Breast epithelium (tissue), 4 donors: ENCODE data around the gene SERPINA4. TPM values are rescaled to one million over a fixed set of nuclear protein-coding genes. Genes with fewer than 3 reads are reported as not detected.

Source experiments
- DNase-seq, 2 donors: peaks; one replicate each; pipeline ENCODE4 v3.0.0-alpha.2; 2019; ENCODE audit warnings: low spot score in 2 of 2
- H3K27ac ChIP-seq, 2 donors: fragments of 200-600 bp; sonication (generic) in 1 of 2; one replicate each; pipeline ENCODE4 v1.5.1; 2016 to 2019; ENCODE audit warnings: mild to moderate bottlenecking in 1 of 2
- H3K27me3 ChIP-seq, 2 donors: fragments of 200-600 bp; sonication (generic) in 1 of 2; one replicate each; pipeline versions ENCODE4 v1.5.1 to v1.6.0; 2017 to 2019; ENCODE audit warnings: control low read depth in 1 of 2, mild to moderate bottlenecking in 1 of 2
- H3K36me3 ChIP-seq: fragments of 200-600 bp; one replicate; pipeline ENCODE4 v1.5.1; 2019
- H3K4me1 ChIP-seq, 2 donors: fragments of 200-600 bp; sonication (generic); one replicate each; pipeline ENCODE4 v1.5.1; 2016 to 2019; ENCODE audit warnings: control low read depth in 1 of 2
- H3K4me3 ChIP-seq, 3 donors: fragments of 200-600 bp; sonication (generic); 1 replicate in 2 of 3; 2 replicates in 1 of 3; pipeline ENCODE4 v1.5.1; 2016 to 2019; ENCODE audit warnings: mild to moderate bottlenecking in 3 of 3, moderate library complexity in 2 of 3
- H3K9me3 ChIP-seq, 2 donors: fragments of 200-600 bp; sonication (generic) in 1 of 2; one replicate each; pipeline ENCODE4 v1.5.1; 2016 to 2019; ENCODE audit warnings: control low read depth in 1 of 2
- POLR2A ChIP-seq: fragments of 450-650 bp; IDR thresholded peaks from one replicate; pipeline ENCODE4 v1.6.1; 2016; ENCODE audit warnings: antibody characterized with exemption, mild to moderate bottlenecking, moderate library complexity
- POLR2AphosphoS5 ChIP-seq, 3 donors: sonication (generic); formaldehyde crosslinking; IDR thresholded peaks; one replicate each; pipeline ENCODE4 v1.6.1; 2017; ENCODE audit warnings: antibody characterized with exemption in 3 of 3
- intact Hi-C: fragments of 100-400 bp; cut with DNase I; formaldehyde crosslinking; loops from one replicate; pipeline ENCODE4 v1.15.1; 2023; ENCODE audit warnings: low total_unique reads
- total RNA-seq, 3 donors: library from RNA; depleted of rRNA; stranded (reverse); fragments of >200 nt; gene quantifications; one replicate each; pipeline ENCODE4 v1.1.0, GENCODE V29; 2016
- TF ChIP-seq, protein P1 (sequence below), 3 donors: fragments of 450-650 bp; IDR thresholded peaks; one replicate each; pipeline ENCODE4 v1.5.1; 2016 to 2017; ENCODE audit warnings: antibody characterized with exemption in 3 of 3, mild to moderate bottlenecking in 3 of 3, moderate library complexity in 3 of 3

The SERPINA4 gene
- total RNA-seq, 3 donors from 2014 or later, result not detected

GRCh38 chr14:94517641-94518257 lies 43.5 kb upstream of the SERPINA4 start:
- Histone ChIP-seq H3K27ac (peak overlapping the region; percentile 72 to 75), H3K27me3 (no peaks in the 10 kb centered on the region), H3K4me3 (no peak overlapping the region), H3K36me3 (no peaks in the 10 kb centered on the region), H3K9me3 (no peaks in the 10 kb centered on the region), H3K4me1 (peaks cover 0 to 5% of the 10 kb centered on the region in 2 donors)
- intact Hi-C loops, result no loop called here
- TF ChIP-seq POLR2AphosphoS5 (IDR thresholded peaks at IDR 0.05), result peak in 2 of 3 donors; percentile 25 to 83
- TF ChIP-seq, protein P1, sequence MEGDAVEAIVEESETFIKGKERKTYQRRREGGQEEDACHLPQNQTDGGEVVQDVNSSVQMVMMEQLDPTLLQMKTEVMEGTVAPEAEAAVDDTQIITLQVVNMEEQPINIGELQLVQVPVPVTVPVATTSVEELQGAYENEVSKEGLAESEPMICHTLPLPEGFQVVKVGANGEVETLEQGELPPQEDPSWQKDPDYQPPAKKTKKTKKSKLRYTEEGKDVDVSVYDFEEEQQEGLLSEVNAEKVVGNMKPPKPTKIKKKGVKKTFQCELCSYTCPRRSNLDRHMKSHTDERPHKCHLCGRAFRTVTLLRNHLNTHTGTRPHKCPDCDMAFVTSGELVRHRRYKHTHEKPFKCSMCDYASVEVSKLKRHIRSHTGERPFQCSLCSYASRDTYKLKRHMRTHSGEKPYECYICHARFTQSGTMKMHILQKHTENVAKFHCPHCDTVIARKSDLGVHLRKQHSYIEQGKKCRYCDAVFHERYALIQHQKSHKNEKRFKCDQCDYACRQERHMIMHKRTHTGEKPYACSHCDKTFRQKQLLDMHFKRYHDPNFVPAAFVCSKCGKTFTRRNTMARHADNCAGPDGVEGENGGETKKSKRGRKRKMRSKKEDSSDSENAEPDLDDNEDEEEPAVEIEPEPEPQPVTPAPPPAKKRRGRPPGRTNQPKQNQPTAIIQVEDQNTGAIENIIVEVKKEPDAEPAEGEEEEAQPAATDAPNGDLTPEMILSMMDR (IDR thresholded peaks at IDR 0.05), result no peak
- peak; percentile 44 to 74 for DNase-seq

DNA sequence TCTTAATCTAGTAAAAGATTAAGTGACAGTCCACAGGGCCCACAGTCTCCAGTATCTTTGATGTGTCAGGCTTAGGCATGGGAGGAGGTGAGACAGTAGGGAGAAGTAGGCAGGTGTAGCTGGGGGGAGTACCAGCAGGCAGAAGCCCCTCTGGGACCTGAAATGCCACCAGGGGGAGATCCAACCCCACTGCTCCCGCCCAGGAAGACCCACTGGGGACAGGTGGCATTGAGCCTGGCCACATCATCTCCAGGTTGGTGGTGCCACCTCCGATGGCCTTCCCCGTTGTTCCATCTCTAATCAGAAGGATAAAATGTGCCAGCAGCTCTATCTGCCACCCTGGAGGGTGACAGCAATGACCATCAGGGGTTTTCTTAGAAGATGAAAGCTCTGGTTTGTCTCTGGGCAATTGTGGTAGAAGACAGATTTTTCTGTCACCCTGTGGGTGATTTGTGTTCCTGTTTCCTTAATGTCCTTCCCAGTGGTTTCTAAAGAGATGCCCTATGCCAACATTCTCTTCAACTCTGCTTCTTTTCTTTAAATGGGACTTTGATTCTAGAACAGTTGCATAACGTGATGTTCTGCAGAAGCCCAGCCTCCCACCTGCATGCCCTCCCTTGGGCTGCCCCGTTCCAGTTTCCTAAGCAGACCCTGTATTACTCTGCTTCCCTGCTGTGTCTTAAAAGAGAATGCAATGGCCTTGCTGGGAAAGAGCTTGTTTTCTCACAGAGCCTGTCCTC lies 39.7 kb upstream of the SERPINA4 start:
- no peaks in the 10 kb centered on the region for H3K36me3 ChIP-seq
- TF ChIP-seq POLR2A (no peak), POLR2AphosphoS5 (IDR thresholded peaks at IDR 0.05) (no peak)
- TF ChIP-seq, protein P1 (IDR thresholded peaks at IDR 0.05), result no peak
- no peak overlapping the region for H3K27ac ChIP-seq
- peaks cover 0 to 5% of the 10 kb centered on the region in 2 donors for H3K4me1 ChIP-seq
- H3K4me3 ChIP-seq, result no peak overlapping the region
- no peaks in the 10 kb centered on the region for H3K27me3 ChIP-seq
- no peaks in the 10 kb centered on the region for H3K9me3 ChIP-seq
- DNase-seq, result no peak
- intact Hi-C loops, result no loop called here

DNA sequence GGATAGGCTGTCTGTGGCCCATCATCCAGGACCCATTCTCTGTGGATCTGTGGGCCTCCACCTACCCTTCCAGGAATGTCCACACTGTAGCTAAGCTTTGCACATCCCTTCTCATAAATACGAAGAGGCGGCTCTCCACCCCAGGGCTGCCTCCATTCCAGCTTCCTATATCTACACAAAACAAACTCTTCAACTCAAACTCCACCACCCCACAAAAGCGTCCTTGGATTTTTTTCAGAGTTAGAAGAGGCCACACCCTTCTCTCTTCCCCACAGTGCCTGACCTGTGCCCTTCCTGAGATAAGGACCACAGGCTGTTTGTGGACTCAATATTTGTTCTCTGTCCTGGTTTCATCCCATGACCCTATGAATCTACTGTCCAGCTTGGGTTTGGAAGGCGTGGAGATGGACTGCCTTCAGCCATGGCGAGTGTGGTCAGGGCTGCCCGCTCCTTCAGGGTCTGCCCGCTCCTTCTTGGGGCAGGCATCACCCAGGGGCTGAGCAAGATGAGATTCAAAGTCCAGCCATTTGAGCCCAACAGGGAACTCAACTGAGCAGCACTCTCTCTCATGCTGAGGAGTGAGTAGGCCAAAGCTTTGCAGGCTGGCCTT lies 39.0 kb upstream of the SERPINA4 start:
- Histone ChIP-seq H3K36me3 (no peaks in the 10 kb centered on the region), H3K9me3 (no peaks in the 10 kb centered on the region), H3K27ac (no peak overlapping the region), H3K27me3 (no peaks in the 10 kb centered on the region), H3K4me3 (no peak overlapping the region), H3K4me1 (no peaks in the 10 kb centered on the region)
- intact Hi-C loops, result no loop called here
- TF ChIP-seq, protein P1 (IDR thresholded peaks at IDR 0.05), result no peak
- TF ChIP-seq POLR2A, result no peak
- no peak for TF ChIP-seq POLR2AphosphoS5 (IDR thresholded peaks at IDR 0.05)
- DNase-seq, result peak in 1 of 2 donors; percentile 28

GRCh38 chr14:94523265-94523664 lies 38.0 kb upstream of the SERPINA4 start:
- no peaks in the 10 kb centered on the region for H3K27me3 ChIP-seq
- no peaks in the 10 kb centered on the region for H3K36me3 ChIP-seq
- H3K9me3 ChIP-seq, result no peaks in the 10 kb centered on the region
- no peak for DNase-seq
- intact Hi-C loops, result no loop called here
- no peaks in the 10 kb centered on the region for H3K4me1 ChIP-seq
- no peak overlapping the region for H3K4me3 ChIP-seq
- H3K27ac ChIP-seq, result no peak overlapping the region
- TF ChIP-seq, protein P1 (IDR thresholded peaks at IDR 0.05), result no peak
- TF ChIP-seq POLR2A (no peak), POLR2AphosphoS5 (IDR thresholded peaks at IDR 0.05) (no peak)

- DNase-seq, result no peak
- intact Hi-C loops, result no loop called here
- Histone ChIP-seq H3K27ac (no peak overlapping the region), H3K4me1 (no peaks in the 10 kb centered on the region), H3K9me3 (no peaks in the 10 kb centered on the region), H3K36me3 (no peaks in the 10 kb centered on the region), H3K4me3 (no peak overlapping the region), H3K27me3 (no peaks in the 10 kb centered on the region)
- TF ChIP-seq POLR2A (no peak), POLR2AphosphoS5 (IDR thresholded peaks at IDR 0.05) (no peak)
- TF ChIP-seq, protein P1 (IDR thresholded peaks at IDR 0.05), result no peak
Observed at GRCh38 chr14:94524093-94524492, 37.1 kb upstream of the SERPINA4 start.
